Stomach (tissue), 4 donors: ENCODE data around the gene NF1.

ENCODE experiments used
- EP300 ChIP-seq: sonication (generic); formaldehyde crosslinking; IDR thresholded peaks from one replicate; pipeline ENCODE4 v1.6.1; 2017; ENCODE audit warnings: antibody characterized with exemption
- POLR2AphosphoS5 ChIP-seq, 3 donors: sonication (generic); formaldehyde crosslinking; IDR thresholded peaks; one replicate each; pipeline ENCODE4 v1.6.1; 2016; ENCODE audit warnings: antibody characterized with exemption in 3 of 3
- TF ChIP-seq, protein P1 (sequence below), 7 experiments: fragments of 450-650 bp in 4 of 7; fragments of 200-600 bp in 3 of 7; sonication (generic) in 3 of 7; IDR thresholded peaks; one replicate each; pipeline ENCODE4 v1.5.1; 2016 to 2019; ENCODE audit warnings: antibody characterized with exemption in 7 of 7, control low read depth in 2 of 7, mild to moderate bottlenecking in 1 of 7

DNA sequence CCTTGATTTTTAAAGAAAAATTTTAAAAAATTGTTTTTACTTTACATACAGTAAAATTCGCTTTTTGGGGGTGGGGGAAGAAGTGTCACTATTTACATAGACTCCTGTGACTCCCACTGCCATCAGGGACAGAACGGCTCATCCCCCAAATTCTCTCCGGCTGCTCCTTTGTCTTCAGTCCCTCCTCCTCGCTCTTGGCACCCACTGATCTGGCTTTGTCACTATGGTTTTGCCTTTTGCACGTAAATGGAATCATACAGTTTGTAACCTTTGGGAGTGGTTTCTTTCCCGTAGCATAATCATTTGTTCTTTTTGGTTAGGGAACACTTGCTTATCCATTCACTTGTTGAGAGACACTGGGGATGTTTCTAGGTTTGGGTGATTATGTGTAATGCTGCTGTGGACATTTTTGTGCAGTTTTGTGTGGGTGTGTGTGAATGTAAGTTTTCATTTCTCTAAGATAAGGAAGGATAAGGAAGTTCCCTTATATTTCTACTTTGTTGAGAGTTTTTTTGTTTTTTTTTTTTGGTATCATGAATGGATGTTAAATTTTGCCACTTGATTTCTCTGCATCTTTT lies 324.1 kb downstream of the NF1 start:
- TF ChIP-seq, protein P1, sequence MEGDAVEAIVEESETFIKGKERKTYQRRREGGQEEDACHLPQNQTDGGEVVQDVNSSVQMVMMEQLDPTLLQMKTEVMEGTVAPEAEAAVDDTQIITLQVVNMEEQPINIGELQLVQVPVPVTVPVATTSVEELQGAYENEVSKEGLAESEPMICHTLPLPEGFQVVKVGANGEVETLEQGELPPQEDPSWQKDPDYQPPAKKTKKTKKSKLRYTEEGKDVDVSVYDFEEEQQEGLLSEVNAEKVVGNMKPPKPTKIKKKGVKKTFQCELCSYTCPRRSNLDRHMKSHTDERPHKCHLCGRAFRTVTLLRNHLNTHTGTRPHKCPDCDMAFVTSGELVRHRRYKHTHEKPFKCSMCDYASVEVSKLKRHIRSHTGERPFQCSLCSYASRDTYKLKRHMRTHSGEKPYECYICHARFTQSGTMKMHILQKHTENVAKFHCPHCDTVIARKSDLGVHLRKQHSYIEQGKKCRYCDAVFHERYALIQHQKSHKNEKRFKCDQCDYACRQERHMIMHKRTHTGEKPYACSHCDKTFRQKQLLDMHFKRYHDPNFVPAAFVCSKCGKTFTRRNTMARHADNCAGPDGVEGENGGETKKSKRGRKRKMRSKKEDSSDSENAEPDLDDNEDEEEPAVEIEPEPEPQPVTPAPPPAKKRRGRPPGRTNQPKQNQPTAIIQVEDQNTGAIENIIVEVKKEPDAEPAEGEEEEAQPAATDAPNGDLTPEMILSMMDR (IDR thresholded peaks at IDR 0.05), result no peak
- TF ChIP-seq POLR2AphosphoS5 (IDR thresholded peaks at IDR 0.05) (no peak), EP300 (no peak)
